Measurements from ENCODE around the gene CACNA2D1.
"Not testable (repeated sequence)": the region's sequence is repeated elsewhere in the genome, so short reads cannot be mapped to it uniquely, and the experiment has no call there.

CACNA2D1 gene

DNA sequence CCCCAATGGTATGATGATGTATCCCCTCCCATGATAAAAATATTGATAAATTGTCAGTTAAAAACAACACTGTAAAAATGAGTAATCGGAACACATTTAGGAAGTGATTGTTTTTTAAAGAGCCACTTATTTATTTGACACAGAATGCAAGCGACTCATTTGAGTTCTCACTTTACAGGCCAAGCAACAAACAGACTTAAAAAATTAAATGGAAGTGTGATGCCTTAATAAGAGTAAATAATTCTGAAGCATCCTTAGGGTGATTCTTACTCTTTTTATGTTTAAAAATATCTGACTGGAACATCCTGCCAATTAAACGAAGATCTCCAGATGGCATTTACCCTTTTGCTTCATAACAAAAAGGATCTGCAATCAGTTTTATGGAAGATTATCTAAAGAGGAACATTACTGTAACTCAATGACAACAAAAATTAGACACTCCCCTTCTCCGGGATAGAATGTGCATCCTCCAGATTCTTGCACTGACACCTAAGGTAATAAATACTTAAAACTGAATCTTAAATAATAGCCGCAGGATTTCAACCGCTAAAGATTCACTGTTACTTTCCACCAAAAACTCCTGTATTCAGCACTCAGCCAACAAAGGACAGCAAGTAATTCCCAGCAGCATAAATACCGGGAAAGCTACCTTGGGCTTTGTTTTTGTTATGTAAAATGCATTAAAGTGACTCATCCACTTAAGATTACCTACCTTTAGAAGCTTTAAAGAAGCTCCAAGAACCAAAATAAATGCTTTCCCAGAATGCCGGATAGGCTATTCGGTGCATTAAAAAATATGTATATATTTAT, 1.7 kb downstream of the CACNA2D1 start:
- DNase-seq, result no peak
- intact Hi-C loops (cut with DNase I), result loop anchor here (10.0 kb wide), 1 partner anchor 197 kb away; no protein-coding TSS in a partner anchor

DNA sequence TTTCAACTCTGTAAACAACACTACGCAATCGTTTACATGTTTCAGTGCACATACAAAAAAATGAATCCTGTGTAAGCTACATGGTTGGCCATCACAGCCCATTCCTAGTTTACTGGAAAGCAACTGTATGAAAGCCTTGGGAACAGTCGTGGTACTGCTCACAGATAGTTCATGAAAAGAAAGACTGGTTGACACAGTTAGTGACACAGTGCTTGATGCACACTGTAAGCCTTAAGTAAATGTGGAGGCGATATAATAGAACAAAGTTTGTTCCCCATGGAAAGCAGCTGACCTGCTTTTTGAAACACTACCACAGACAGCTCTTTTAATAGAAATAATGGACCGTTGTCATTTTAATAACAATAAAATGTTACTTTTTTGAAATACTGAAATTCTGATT, 5.1 kb downstream of the CACNA2D1 start:
- intact Hi-C loops (cut with DNase I), result no loop called here
- no peak for DNase-seq

GRCh38 chr7:82435769-82436168, 7.8 kb downstream of the CACNA2D1 start:
- no peak for DNase-seq
- intact Hi-C loops (cut with DNase I), result no loop called here

DNA sequence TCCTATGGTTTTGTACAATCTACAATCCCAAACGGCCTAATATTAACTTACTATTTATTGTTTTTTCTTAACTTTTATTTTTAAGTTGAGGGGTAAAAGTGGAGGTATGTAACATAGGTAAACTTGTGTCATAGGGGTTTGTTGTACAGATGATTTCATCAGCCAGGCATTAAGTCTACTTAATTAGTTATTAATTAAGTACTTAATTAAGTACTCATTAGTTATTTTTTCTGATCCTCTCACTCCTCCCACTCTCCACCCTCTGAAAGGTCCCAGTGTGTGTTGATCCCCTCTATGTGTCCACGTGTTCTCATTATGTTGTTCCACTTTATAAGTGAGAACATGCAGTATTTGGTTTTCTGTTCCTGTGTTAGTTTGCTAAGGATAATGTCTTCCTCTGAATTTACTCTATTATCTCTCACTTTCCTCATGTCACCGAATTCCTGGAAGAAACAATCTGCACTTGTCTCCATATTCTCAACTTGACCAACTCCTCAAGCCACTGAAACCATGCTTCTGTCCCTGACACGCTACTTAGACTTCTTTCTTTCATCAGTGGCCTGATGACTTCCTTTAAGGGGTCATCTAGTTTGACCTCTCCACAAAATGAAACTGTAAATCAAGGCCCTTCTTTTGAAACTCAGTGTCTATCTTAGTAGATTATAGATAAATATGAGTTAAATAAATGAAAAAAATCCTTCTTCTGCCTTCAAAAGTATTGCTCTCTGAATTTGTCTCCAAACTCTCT, 9.1 kb downstream of the CACNA2D1 start:
- intact Hi-C loops (cut with DNase I), result no loop called here
- no peak for DNase-seq

- intact Hi-C loops (cut with DNase I), result no loop called here
- DNase-seq, result no peak
Measured at GRCh38 chr7:82433507-82433906, 10.1 kb downstream of the CACNA2D1 start.

DNA sequence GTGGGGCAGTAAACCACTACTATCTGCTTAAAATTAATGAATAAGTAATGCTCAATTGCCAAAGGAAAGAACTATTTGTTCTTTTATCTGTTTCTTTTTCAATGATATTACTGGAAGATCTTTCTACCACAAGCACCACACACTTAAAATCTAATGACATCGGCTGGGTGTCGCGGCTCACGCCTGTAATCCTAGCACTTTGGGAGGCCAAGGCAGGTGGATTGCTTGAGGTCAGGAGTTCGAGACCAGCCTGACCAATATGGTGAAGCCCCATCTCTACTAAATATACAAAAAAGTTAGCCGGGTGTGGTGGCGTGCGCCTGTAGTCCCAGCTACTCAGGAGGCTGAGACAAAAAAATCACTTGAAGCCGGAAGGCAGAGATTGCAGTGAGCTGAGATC, 10.8 kb downstream of the CACNA2D1 start:
- DNase-seq; intact Hi-C loops (cut with DNase I): not testable (repeated sequence)

DNA sequence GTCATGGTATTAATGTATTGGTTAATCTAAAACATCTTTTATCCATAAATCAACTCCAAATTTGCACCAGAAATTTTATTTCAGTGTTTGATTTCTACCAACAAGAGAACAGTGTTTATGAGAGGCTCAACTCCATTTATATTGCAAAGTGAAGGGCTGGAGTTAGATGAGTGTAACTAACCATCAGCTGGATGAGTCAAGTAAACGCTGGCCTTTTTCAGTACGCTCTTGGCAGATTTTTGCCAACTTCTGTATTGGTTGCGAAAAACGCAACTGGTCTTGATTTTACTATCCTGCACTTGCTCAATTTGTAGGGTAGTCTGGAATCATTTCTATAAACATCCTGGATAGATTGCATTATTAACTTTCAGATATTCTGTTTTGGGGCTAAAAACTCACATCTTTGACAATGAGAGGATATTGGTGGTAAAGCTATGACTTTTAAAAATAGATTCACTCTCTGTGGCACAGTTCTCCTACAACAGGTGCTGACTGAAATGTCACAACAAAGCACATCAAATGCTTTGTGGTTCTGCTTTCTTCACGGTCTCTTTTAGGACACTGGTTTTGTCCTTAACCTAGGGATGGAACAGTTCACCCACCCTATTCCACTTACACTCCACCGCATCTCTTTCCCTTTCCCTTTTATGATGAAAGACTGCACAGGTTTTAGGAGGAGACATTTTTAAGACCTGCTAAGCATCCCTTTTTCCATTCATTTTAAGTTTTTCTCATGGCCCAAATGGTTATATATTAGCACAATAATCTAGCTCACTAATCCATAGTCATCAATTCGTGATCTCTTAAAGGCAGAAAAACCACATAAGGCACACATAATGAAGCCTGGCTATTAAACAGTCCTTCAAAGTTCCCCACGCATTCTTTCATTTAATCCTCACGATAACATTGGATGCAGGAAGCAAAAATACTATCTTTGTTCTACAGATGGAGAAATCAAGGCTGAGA, 12.8 kb downstream of the CACNA2D1 start:
- DNase-seq, result no peak
- intact Hi-C loops (cut with DNase I), result no loop called here

DNA sequence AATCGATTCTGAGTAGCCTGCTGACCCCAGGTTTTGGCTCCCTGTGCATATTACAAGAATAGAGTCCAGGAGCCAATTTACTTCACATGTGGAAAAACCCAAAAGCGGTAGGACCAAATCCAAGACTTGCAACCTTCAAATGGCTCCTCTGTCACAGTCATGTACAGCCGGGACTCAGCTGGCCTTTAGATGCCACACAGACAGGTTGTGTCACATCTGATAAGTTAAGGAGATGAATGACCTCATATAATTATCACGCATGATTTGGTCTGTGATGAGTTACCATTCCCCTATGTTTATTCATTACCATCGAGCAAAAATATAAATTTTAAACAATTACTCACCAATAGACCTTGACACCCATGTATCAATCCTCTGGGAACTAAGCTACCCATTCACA, 14.2 kb downstream of the CACNA2D1 start:
- intact Hi-C loops (cut with DNase I), result no loop called here

DNA sequence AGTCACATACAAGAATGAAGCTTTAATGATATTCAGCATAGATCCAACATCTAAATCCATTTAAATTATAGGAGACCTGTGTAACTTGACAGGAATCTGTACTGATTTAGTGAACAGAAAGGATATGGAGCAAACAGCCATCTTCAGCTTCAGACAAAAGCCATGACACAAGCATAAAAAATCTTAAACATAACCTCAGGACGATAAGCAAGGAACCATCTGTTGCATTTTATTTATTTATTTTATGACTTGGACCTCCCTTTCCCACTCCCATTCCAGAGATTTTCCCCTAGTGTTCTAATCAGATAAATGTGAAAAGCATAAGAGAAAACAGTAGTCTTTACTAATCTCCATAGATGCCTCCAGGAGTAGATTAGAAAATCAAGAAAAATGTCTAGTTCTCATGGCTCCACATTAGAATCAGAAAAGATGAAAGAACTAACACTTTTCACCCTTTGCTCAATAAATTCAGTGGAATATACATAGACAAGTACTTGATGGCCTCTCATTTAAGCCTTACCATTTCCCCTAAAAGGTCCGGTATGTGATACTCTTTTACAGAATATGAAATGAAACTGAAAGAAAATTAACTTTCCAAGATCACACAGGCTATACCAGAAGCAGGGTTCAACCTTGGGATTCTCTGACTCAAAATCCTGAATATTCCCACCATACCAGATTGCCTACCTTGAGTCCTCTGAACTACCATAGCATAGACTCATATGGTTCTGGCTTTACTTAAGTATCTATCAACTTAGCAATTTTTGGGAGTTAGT, 15.2 kb downstream of the CACNA2D1 start:
- intact Hi-C loops (cut with DNase I), result no loop called here
- no peak for DNase-seq

More for the DNA sequence above, 14.2 kb downstream of the CACNA2D1 start:
- DNase-seq, result no peak

- intact Hi-C loops (cut with DNase I), result no loop called here
- no peak for DNase-seq
Measured at GRCh38 chr7:82423446-82423845, 20.1 kb downstream of the CACNA2D1 start.

DNA sequence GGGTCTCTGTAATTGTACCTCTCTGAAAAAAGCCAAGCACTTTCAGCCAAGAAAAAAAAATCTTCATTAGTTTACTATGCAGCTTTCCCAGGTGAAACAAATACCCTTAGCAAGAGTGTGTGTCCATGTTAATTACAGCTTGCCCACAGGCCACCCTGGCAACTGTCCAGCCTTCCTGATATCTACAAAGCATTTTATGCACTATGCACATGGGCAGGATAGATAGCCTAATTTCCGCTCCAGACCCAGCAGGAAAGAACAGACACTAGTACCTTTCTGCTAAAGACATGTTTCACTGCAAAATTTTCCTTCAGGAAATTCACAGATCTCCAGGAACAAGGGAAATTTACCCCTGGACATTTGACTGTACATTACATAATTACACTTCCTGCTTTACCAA, 24.4 kb downstream of the CACNA2D1 start:
- DNase-seq, result no peak
- intact Hi-C loops (cut with DNase I), result no loop called here

DNA sequence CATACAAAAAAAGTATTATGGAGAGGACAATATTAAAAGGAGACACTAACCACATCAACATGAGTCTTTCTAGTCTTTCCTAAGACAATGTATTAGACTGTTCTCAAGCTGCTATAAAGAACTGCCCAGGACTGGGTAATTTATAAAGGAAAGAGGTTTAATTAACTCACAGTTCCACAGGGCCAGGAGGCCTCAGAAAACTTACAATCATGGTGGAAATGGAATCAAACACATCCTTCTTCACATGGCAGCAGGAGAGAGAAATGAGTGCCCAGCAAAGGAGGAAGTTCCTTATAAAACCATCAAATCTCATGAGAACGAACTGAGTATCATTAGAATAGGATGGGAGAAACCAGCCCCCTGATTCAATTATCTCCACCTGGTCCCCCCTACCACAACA, 25.7 kb downstream of the CACNA2D1 start:
- no peak for DNase-seq
- intact Hi-C loops (cut with DNase I), result no loop called here

DNA sequence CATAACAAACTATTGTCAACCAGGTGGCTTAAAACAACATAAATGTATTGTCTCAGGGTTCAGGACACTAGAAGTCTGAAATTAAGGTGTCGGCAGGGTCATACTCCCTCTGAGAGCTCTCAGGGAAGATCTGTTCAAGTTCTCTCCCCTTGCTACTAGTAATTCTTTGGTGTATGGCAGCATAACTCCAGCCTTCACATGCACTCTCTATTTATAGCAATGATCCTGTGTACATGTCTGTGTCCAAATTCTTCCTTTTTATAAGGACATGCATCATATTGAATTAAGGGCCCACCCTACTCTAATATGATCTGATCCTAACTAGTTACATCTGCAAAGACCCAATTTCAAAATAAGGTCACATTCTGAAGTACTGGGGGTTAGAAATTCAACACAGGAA, 27.2 kb downstream of the CACNA2D1 start:
- intact Hi-C loops (cut with DNase I), result no loop called here
- no peak for DNase-seq

- intact Hi-C loops (cut with DNase I), result no loop called here
- DNase-seq, result no peak
Measured at GRCh38 chr7:82414389-82414788, 29.2 kb downstream of the CACNA2D1 start.

GRCh38 chr7:82413237-82413636, 30.3 kb downstream of the CACNA2D1 start:
- intact Hi-C loops (cut with DNase I), result no loop called here
- DNase-seq, result no peak

- intact Hi-C loops (cut with DNase I), result no loop called here
- DNase-seq, result no peak
Measured at GRCh38 chr7:82411732-82412131, 31.8 kb downstream of the CACNA2D1 start.

DNA sequence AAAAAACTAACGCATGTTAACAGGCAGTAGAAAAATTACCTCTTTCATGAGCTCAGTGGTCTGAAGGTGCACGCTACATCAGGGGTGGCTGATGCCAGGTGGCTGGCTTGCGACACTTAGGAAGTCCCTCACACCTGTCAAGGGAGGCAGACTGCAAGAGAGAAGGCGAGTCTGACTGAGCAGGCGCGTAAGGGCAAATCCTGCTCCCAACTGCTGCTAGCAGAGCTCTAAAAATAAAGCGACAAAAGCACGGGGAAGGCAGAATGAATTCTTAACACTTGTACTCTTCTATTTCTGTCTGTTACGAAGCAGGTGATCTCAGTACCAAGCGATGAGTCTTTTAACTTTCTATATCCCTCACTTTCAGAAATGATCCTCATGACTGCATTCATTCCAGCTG, 33.1 kb downstream of the CACNA2D1 start:
- intact Hi-C loops (cut with DNase I), result no loop called here
- peak; percentile 41 to 91 (median 74) for DNase-seq

GRCh38 chr7:82406937-82407336, 36.6 kb downstream of the CACNA2D1 start:
- intact Hi-C loops (cut with DNase I), result no loop called here
- DNase-seq, result no peak

- no peak for DNase-seq
- intact Hi-C loops (cut with DNase I), result no loop called here
Measured at GRCh38 chr7:82405301-82405700, 38.3 kb downstream of the CACNA2D1 start.

Measured in head of caudate nucleus (tissue), 42 donors.